ENCODE results near the gene PRPF19. TPM values are rescaled to one million over a fixed set of nuclear protein-coding genes. Genes with fewer than 3 reads are reported as not detected.

The PRPF19 gene
- total RNA-seq, 2 donors from 2014 or later, result 22.1 to 27.0 TPM

- intact Hi-C loops (cut with DNase I), result no loop called here
- Histone ChIP-seq H3K4me1 (no peaks in the 10 kb centered on the region), H3K36me3 (replicated peaks in 1 of 2; ENCODE audit: insufficient read depth in 1 of 2, low read depth in 2 of 2) (no peaks in the 10 kb centered on the region), H3K27ac (no peak overlapping the region), H3K9me3 (no peaks in the 10 kb centered on the region), H3K4me3 (no peak overlapping the region), H3K27me3 (no peaks in the 10 kb centered on the region)
- DNase-seq (no peak), ATAC-seq (no peak)
- 60 to 61% methylated on average over 12 to 15 of the region's 16 CpGs for WGBS, 2 donors
- TF ChIP-seq CTCF (IDR thresholded peaks at IDR 0.05), result no peak
- TF ChIP-seq POLR2A (IDR thresholded peaks at IDR 0.05), result no peak
These were observed 33.3 kb downstream of the PRPF19 start for GRCh38 chr11:60872961-60873524.

GRCh38 chr11:60872124-60872960 lies 34.0 kb downstream of the PRPF19 start:
- Histone ChIP-seq H3K36me3 (replicated peaks in 1 of 2; ENCODE audit: insufficient read depth in 1 of 2, low read depth in 2 of 2) (no peaks in the 10 kb centered on the region), H3K4me1 (no peaks in the 10 kb centered on the region), H3K9me3 (no peaks in the 10 kb centered on the region), H3K27ac (no peak overlapping the region), H3K27me3 (no peaks in the 10 kb centered on the region), H3K4me3 (no peak overlapping the region)
- WGBS, 2 donors, result 82 to 83% methylated on average over 6 of the region's 6 CpGs
- peak in 2 of 4 donors; percentile 34 to 43 for DNase-seq
- peak; percentile 50 for ATAC-seq
- intact Hi-C loops (cut with DNase I), result no loop called here
- TF ChIP-seq POLR2A (IDR thresholded peaks at IDR 0.05), result no peak
- no peak for TF ChIP-seq CTCF (IDR thresholded peaks at IDR 0.05)

GRCh38 chr11:60871378-60872061 lies 34.9 kb downstream of the PRPF19 start:
- intact Hi-C loops (cut with DNase I), result no loop called here
- Histone ChIP-seq H3K27me3 (no peaks in the 10 kb centered on the region), H3K27ac (no peak overlapping the region), H3K36me3 (replicated peaks in 1 of 2; ENCODE audit: insufficient read depth in 1 of 2, low read depth in 2 of 2) (no peaks in the 10 kb centered on the region), H3K9me3 (no peaks in the 10 kb centered on the region), H3K4me3 (no peak overlapping the region), H3K4me1 (no peaks in the 10 kb centered on the region)
- ATAC-seq (no peak), DNase-seq (no peak)
- 68 to 74% methylated on average over 5 to 7 of the region's 7 CpGs for WGBS, 2 donors
- TF ChIP-seq CTCF (IDR thresholded peaks at IDR 0.05) (no peak), POLR2A (IDR thresholded peaks at IDR 0.05) (no peak)

GRCh38 chr11:60870733-60871377 lies 35.5 kb downstream of the PRPF19 start:
- peak overlapping the region in 1 of 4 donors; percentile 2 for H3K27ac ChIP-seq
- intact Hi-C loops (cut with DNase I), result no loop called here
- WGBS, 2 donors, result 72 to 78% methylated on average over 8 to 13 of the region's 13 CpGs
- no peaks in the 10 kb centered on the region for H3K9me3 ChIP-seq
- H3K4me1 ChIP-seq, result no peaks in the 10 kb centered on the region
- H3K4me3 ChIP-seq, result no peak overlapping the region
- H3K36me3 ChIP-seq (replicated peaks in 1 of 2; ENCODE audit: insufficient read depth in 1 of 2, low read depth in 2 of 2), result no peaks in the 10 kb centered on the region
- TF ChIP-seq CTCF (IDR thresholded peaks at IDR 0.05), result no peak
- TF ChIP-seq POLR2A (IDR thresholded peaks at IDR 0.05), result no peak
- no peak for ATAC-seq
- H3K27me3 ChIP-seq, result no peaks in the 10 kb centered on the region
- DNase-seq, result no peak
